Neural progenitor cell (in vitro differentiated cells): Measurements from ENCODE around the gene TWIST1. TPM values are rescaled to one million over a fixed set of nuclear protein-coding genes. Genes with fewer than 3 reads are reported as not detected.

Source experiments
- DNase-seq: peaks from one replicate; pipeline ENCODE4 v3.0.0-alpha.2; 2016; ENCODE audit warnings: low spot score
- H2AFZ ChIP-seq: fragments of 200-600 bp; sonication (generic); replicated peaks from 2 replicates; pipeline ENCODE4 v1.6.1; 2016; ENCODE audit warnings: antibody characterized with exemption
- H3F3A ChIP-seq: fragments of 200-600 bp; sonication (generic); 2 replicates; pipeline ENCODE4 v1.6.1; 2016; ENCODE audit warnings: antibody characterized with exemption, low read depth
- H3K27ac ChIP-seq: fragments of 200-600 bp; sonication (generic); 2 replicates; pipeline ENCODE4 v1.5.1; 2016; ENCODE audit warnings: mild to moderate bottlenecking
- H3K27me3 ChIP-seq: fragments of 200-600 bp; sonication (generic); 2 replicates; pipeline ENCODE4 v1.6.1; 2016; ENCODE audit warnings: mild to moderate bottlenecking, moderate library complexity
- H3K36me3 ChIP-seq: fragments of 200-600 bp; sonication (generic); 2 replicates; pipeline ENCODE4 v1.5.1; 2016
- H3K4me1 ChIP-seq: fragments of 200-600 bp; sonication (generic); 2 replicates; pipeline ENCODE4 v1.6.1; 2016; ENCODE audit warnings: mixed run types
- H3K4me2 ChIP-seq: fragments of 200-600 bp; sonication (generic); 2 replicates; pipeline ENCODE4 v1.6.1; 2016
- H3K4me3 ChIP-seq: fragments of 200-600 bp; sonication (generic); 2 replicates; pipeline ENCODE4 v1.5.1; 2016
- H3K79me2 ChIP-seq: fragments of 200-600 bp; sonication (generic); 2 replicates; pipeline ENCODE4 v1.6.1; 2016; ENCODE audit warnings: low read depth
- H3K9ac ChIP-seq: fragments of 200-600 bp; sonication (generic); 2 replicates; pipeline ENCODE4 v1.6.1; 2016
- H3K9me3 ChIP-seq: fragments of 200-600 bp; sonication (generic); 2 replicates; pipeline ENCODE4 v1.5.1; 2016; ENCODE audit warnings: low read depth
- H4K20me1 ChIP-seq: fragments of 200-600 bp; sonication (generic); 2 replicates; pipeline ENCODE4 v1.6.1; 2016; ENCODE audit warnings: low read depth
- H3K27ac Mint-ChIP-seq: 3 replicates; pipeline ENCODE4 v1.8.0; 2021; ENCODE audit warnings: mixed read lengths
- H3K27me3 Mint-ChIP-seq: 2 replicates; pipeline ENCODE4 v1.8.0; 2022; ENCODE audit warnings: low read depth, mild to moderate bottlenecking, inconsistent platforms, moderate library complexity, mixed read lengths; ENCODE audit not compliant: insufficient read depth
- H3K36me3 Mint-ChIP-seq: 3 replicates; pipeline ENCODE4 v1.8.0; 2021; ENCODE audit warnings: mixed read lengths
- H3K4me1 Mint-ChIP-seq: 3 replicates; pipeline ENCODE4 v1.8.0; 2021; ENCODE audit warnings: mixed read lengths
- H3K4me3 Mint-ChIP-seq: 3 replicates; pipeline ENCODE4 v1.8.0; 2021; ENCODE audit warnings: mild to moderate bottlenecking, moderate library complexity, mixed read lengths
- H3K9me3 Mint-ChIP-seq: 3 replicates; pipeline ENCODE4 v1.8.0; 2020; ENCODE audit warnings: mixed read lengths
- CTCF ChIP-seq: fragments of 200-600 bp; sonication (generic); IDR thresholded peaks from 2 replicates; pipeline ENCODE4 v1.5.1; 2017; ENCODE audit warnings: antibody characterized with exemption, mild to moderate bottlenecking
- EZH2 ChIP-seq: fragments of 200-600 bp; sonication (generic); IDR thresholded peaks from 2 replicates; pipeline ENCODE4 v1.6.1; 2017; ENCODE audit warnings: antibody characterized with exemption, mild to moderate bottlenecking, moderate library complexity
- EZH2phosphoT487 ChIP-seq: fragments of 200-600 bp; sonication (generic); IDR thresholded peaks from 2 replicates; pipeline ENCODE4 v1.6.1; 2017; ENCODE audit warnings: antibody characterized with exemption
- total RNA-seq: library from RNA; depleted of rRNA; stranded (reverse); fragments of >200 nt; gene quantifications from 2 replicates; pipeline ENCODE4 v1.2.3, GENCODE V29; 2015; ENCODE audit warnings: low replicate concordance

TWIST1 gene
- total RNA-seq, 1 donor from 2014 or later = not detected

DNA sequence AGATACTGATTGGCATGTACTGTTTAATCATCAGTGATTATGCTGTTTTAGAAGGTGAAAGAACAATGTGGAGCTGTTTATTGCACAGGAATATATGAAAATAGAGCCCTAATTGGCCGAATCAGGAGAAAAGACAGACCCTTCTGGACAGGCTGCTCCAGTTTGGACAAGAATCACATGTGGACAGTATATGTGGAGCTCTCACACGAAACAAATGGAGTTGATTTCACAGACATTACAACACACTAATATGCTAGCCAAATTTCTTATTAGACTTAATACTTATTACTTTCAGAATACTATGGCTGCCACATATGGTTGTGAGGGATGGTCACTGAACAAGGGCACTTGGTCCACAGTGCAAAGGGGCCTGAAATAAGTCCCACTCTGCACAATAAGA is 15.5 kb downstream of the TWIST1 start:
- no peak for TF ChIP-seq CTCF
- no peak for TF ChIP-seq EZH2phosphoT487
- TF ChIP-seq EZH2 = no peak
- H3F3A ChIP-seq = peaks cover 14% of the 10 kb centered on the region
- H3K9ac ChIP-seq = no peak overlapping the region
- no peak overlapping the region for H3K4me2 ChIP-seq
- H3K27me3 ChIP-seq = peaks cover 81% of the 10 kb centered on the region
- Mint-ChIP-seq H3K27ac (no peak overlapping the region), H3K27me3 (peaks cover 22% of the 10 kb centered on the region), H3K36me3 (no peaks in the 10 kb centered on the region), H3K4me1 (peaks cover 9% of the 10 kb centered on the region), H3K9me3 (no peaks in the 10 kb centered on the region), H3K4me3 (no peak overlapping the region)
- no peaks in the 10 kb centered on the region for H3K36me3 ChIP-seq
- no peaks in the 10 kb centered on the region for H3K9me3 ChIP-seq
- H4K20me1 ChIP-seq = peaks cover 17% of the 10 kb centered on the region
- H2AFZ ChIP-seq = no peak overlapping the region
- H3K4me3 ChIP-seq = no peak overlapping the region
- no peaks in the 10 kb centered on the region for H3K79me2 ChIP-seq
- peaks cover 10% of the 10 kb centered on the region for H3K4me1 ChIP-seq
- H3K27ac ChIP-seq = no peak overlapping the region
- DNase-seq = no peak

DNA sequence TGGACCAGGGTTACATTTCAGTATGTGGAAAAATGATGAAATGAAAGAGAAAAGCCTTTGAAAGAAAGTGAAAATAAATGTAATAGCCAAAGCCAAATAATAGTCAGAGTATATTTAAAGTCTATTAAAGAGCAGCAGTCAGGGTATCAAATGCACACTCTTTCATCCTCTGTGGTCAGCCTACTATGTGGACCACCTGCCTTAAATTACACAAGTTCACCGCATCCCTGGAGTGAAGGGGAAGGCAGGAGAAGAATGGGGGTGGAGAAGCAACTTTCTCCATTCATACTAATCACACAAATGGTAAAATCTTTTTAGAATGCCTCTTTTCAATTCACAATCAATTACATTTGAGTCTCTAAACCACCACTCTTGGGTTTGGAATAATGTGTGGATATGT is 16.0 kb downstream of the TWIST1 start:
- no peak overlapping the region for H3K27ac Mint-ChIP-seq
- Histone ChIP-seq H3K4me2 (no peak overlapping the region), H3K27ac (no peak overlapping the region), H3K79me2 (no peaks in the 10 kb centered on the region), H4K20me1 (peaks cover 13% of the 10 kb centered on the region), H3K9me3 (no peaks in the 10 kb centered on the region), H2AFZ (no peak overlapping the region), H3K27me3 (peaks cover 76% of the 10 kb centered on the region), H3K4me1 (peaks cover 5% of the 10 kb centered on the region), H3K9ac (no peak overlapping the region), H3F3A (peaks cover 10% of the 10 kb centered on the region), H3K4me3 (no peak overlapping the region), H3K36me3 (no peaks in the 10 kb centered on the region)
- no peaks in the 10 kb centered on the region for H3K36me3 Mint-ChIP-seq
- no peaks in the 10 kb centered on the region for H3K9me3 Mint-ChIP-seq
- H3K4me3 Mint-ChIP-seq = no peak overlapping the region
- TF ChIP-seq EZH2phosphoT487 (no peak), EZH2 (no peak), CTCF (no peak)
- DNase-seq = no peak
- H3K27me3 Mint-ChIP-seq = peaks cover 18% of the 10 kb centered on the region
- peaks cover 8% of the 10 kb centered on the region for H3K4me1 Mint-ChIP-seq

- Mint-ChIP-seq H3K27ac (no peak overlapping the region), H3K4me1 (no peaks in the 10 kb centered on the region), H3K9me3 (no peaks in the 10 kb centered on the region), H3K27me3 (peaks cover 4% of the 10 kb centered on the region), H3K36me3 (no peaks in the 10 kb centered on the region), H3K4me3 (no peak overlapping the region)
- Histone ChIP-seq H3K27ac (no peak overlapping the region), H2AFZ (no peak overlapping the region), H3K4me1 (no peaks in the 10 kb centered on the region), H3F3A (no peaks in the 10 kb centered on the region), H3K9ac (no peak overlapping the region), H3K79me2 (no peaks in the 10 kb centered on the region), H3K36me3 (no peaks in the 10 kb centered on the region), H3K27me3 (peaks cover 61% of the 10 kb centered on the region), H3K4me2 (no peak overlapping the region), H3K9me3 (no peaks in the 10 kb centered on the region), H3K4me3 (no peak overlapping the region), H4K20me1 (no peaks in the 10 kb centered on the region)
- DNase-seq = no peak
- no peak for TF ChIP-seq EZH2
- TF ChIP-seq EZH2phosphoT487 = no peak
- TF ChIP-seq CTCF = no peak
Observed at GRCh38 chr7:19099924-19100323, 17.5 kb downstream of the TWIST1 start.
